AG04450 (cell line): Measurements from ENCODE around the gene TRPV6. TPM values are rescaled to one million over a fixed set of nuclear protein-coding genes. Genes with fewer than 3 reads are reported as not detected.

Experiments used
- CTCF ChIA-PET: fragments of 300-600, 350-600 bp; formaldehyde crosslinking; extraction: SDS; loops from one replicate; lab custom pipeline; 2022; ENCODE audit warnings: antibody characterized with exemption, inconsistent platforms; lab: Charles Lee
- POLR2A ChIA-PET: fragments of 350-600 bp; formaldehyde crosslinking; extraction: SDS; loops from one replicate; lab custom pipeline; 2021; ENCODE audit warnings: antibody characterized with exemption, inconsistent platforms; lab: Yijun Ruan, JAX
- DNase-seq: peaks from one replicate; pipeline ENCODE4 v3.0.0-alpha.2; 2011; ENCODE audit warnings: low read depth, low spot score
- H3K27ac ChIP-seq: one replicate; pipeline ENCODE4 v1.5.1; 2012; ENCODE audit warnings: low read depth, low read length, control low read depth
- H3K27me3 ChIP-seq: one replicate; pipeline ENCODE4 v1.6.0; 2012; ENCODE audit warnings: low read length; ENCODE audit not compliant: control insufficient read depth, insufficient read depth
- H3K4me3 ChIP-seq: 2 replicates; pipeline ENCODE4 v1.5.1; 2011; ENCODE audit warnings: mild to moderate bottlenecking, low read depth, low read length, control low read depth
- H3K9me3 ChIP-seq: 2 replicates; pipeline ENCODE4 v1.5.1; 2012; ENCODE audit warnings: low read length; ENCODE audit not compliant: control insufficient read depth, insufficient read depth
- polyA plus RNA-seq: library from polyadenylated mRNA; depleted of rRNA; stranded (reverse); fragments of >200 nt; gene quantifications from 2 replicates; pipeline ENCODE4 v1.2.3, GENCODE V29; 2011
- TF ChIP-seq, protein P1 (sequence below): IDR thresholded peaks from 2 replicates; pipeline ENCODE4 v1.5.1; 2011; ENCODE audit warnings: low read depth, low read length, control low read depth, inconsistent platforms

The TRPV6 gene
- polyA plus RNA-seq, 1 experiment = not detected

DNA sequence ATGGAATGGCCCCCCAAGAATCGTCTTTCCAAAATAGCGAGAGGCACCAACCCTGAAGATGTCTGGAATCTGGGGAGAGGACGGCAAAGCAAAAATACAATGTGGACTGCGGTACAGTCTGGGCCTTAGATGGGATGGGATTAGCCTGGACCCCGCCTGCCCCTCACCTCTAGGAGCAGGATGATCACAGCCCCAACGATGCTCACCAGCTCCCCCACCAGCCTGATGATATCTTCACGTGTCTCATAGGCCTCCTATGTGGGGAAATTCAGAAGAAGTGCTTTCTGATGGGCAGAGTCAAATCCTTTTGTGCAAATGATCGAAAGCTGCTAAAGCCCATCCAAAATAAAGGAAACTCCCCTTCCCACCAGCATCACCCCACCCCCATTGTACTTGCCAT is 29.8 kb upstream of the TRPV6 start:
- peaks cover 3% of the 10 kb centered on the region; the same call in 1 of the 2 replicates for H3K9me3 ChIP-seq
- H3K27me3 ChIP-seq = no peaks in the 10 kb centered on the region
- no peak for DNase-seq
- TF ChIP-seq, protein P1, sequence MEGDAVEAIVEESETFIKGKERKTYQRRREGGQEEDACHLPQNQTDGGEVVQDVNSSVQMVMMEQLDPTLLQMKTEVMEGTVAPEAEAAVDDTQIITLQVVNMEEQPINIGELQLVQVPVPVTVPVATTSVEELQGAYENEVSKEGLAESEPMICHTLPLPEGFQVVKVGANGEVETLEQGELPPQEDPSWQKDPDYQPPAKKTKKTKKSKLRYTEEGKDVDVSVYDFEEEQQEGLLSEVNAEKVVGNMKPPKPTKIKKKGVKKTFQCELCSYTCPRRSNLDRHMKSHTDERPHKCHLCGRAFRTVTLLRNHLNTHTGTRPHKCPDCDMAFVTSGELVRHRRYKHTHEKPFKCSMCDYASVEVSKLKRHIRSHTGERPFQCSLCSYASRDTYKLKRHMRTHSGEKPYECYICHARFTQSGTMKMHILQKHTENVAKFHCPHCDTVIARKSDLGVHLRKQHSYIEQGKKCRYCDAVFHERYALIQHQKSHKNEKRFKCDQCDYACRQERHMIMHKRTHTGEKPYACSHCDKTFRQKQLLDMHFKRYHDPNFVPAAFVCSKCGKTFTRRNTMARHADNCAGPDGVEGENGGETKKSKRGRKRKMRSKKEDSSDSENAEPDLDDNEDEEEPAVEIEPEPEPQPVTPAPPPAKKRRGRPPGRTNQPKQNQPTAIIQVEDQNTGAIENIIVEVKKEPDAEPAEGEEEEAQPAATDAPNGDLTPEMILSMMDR = no peak
- POLR2A ChIA-PET = no interaction called here
- no peak overlapping the region for H3K4me3 ChIP-seq
- CTCF ChIA-PET = no interaction called here
- H3K27ac ChIP-seq = no peak overlapping the region

DNA sequence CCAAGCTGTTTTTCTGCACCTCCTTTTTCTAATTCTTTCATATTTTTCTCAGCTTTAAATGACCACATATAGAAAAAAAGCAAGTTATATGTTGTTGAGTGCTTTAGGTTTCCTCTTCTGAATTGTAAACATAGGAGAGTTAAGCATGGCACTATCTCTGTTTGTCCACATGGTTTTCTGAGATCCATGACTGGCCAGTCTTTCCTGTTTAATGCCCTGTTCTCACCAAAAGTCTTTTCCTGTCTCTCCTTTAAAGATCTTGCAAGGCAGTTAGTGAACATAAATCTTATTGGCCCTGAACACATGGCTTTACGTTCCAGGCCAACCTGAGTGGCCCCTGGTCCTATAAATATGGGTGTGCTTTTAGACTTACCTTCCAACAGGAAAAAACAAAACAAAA is 28.6 kb upstream of the TRPV6 start:
- ChIA-PET POLR2A (no interaction called here), CTCF (no interaction called here)
- H3K27me3 ChIP-seq = no peaks in the 10 kb centered on the region
- no peak overlapping the region for H3K4me3 ChIP-seq
- TF ChIP-seq, protein P1 = no peak
- peaks cover 8% of the 10 kb centered on the region for H3K9me3 ChIP-seq
- no peak overlapping the region for H3K27ac ChIP-seq
- DNase-seq = no peak

DNA sequence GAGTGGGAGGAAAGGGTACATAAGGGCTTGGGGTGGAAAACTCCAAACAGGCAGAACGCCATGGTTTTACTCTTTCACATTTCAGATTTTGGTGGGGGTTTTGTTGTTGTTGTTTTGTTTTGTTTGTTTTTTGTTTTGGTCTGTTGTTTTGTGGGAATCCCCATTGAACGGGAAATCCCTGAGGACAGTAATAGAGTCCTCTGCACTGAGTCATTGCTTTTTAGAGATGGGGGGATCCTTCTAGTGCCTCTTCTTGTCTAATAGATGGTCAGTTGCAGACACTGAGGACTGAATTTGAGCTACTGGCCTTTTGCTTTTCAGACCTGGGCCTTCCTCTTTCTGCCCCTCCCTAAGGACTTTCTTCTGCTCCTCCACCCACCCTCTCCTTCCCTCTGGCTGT is 28.0 kb upstream of the TRPV6 start:
- TF ChIP-seq, protein P1 = no peak
- no peak overlapping the region for H3K4me3 ChIP-seq
- no peaks in the 10 kb centered on the region for H3K27me3 ChIP-seq
- POLR2A ChIA-PET = no interaction called here
- DNase-seq = no peak
- CTCF ChIA-PET = no interaction called here
- peaks cover 12% of the 10 kb centered on the region for H3K9me3 ChIP-seq
- H3K27ac ChIP-seq = no peak overlapping the region

DNA sequence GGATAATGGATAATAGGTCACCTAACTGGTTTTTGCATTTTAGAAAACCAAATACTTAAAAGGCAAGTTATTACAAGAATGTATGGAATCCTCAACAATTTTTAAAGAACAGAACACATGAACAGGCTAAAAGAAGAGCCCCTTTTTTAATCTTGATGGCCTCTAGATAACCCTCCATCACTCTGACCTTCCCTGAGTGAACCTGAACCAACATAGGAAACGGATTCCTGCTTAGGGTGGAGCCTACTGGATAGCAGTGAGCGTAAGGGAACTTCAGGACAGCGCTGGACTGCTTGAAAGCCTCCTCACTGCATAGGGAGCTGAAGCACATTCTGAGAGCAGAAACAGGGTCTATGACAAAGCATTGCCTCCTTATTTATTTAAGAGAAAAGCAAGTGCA is 27.5 kb upstream of the TRPV6 start:
- CTCF ChIA-PET = no interaction called here
- no peaks in the 10 kb centered on the region for H3K27me3 ChIP-seq
- POLR2A ChIA-PET = no interaction called here
- H3K27ac ChIP-seq = no peak overlapping the region
- TF ChIP-seq, protein P1 = no peak
- no peak for DNase-seq
- H3K9me3 ChIP-seq = peaks cover 12% of the 10 kb centered on the region
- no peak overlapping the region for H3K4me3 ChIP-seq

DNA sequence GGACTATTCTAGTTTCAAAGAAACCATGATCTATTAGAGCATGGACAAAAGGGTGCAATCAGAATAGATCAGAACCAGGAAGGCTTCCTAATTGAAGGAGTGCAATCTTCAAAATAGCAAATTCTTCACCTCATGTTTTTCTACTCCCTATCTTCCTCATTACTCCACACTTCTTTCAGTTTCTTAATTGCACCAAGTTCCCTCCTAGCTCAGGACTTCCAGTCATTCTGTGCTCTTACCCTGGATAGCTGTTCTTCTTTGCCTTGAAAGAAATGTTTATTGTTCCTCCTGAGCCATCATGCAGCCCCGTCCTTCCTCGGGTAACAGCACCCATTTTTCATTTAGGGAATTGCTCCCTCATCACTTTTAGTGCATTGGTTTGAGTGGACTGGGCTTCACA is 24.9 kb upstream of the TRPV6 start:
- CTCF ChIA-PET = no interaction called here
- H3K27ac ChIP-seq = no peak overlapping the region
- TF ChIP-seq, protein P1 = no peak
- POLR2A ChIA-PET = no interaction called here
- H3K9me3 ChIP-seq = peaks cover 12% of the 10 kb centered on the region
- no peak for DNase-seq
- H3K27me3 ChIP-seq = no peaks in the 10 kb centered on the region
- H3K4me3 ChIP-seq = no peak overlapping the region
